Measurements from ENCODE around the gene GPR84. TPM values are rescaled to one million over a fixed set of nuclear protein-coding genes. Genes with fewer than 3 reads are reported as not detected.
A peak's percentile ranks its signal among the peaks of the same experiment; 100 is the strongest.

The GPR84 gene
- total and polyA plus RNA-seq, 9 of the 15 experiments (the other 6 are each of a cell fraction or from before 2014, with no cell fraction given) = 0.07 to 0.18 (median 0.11) TPM; not detected in 5

DNA sequence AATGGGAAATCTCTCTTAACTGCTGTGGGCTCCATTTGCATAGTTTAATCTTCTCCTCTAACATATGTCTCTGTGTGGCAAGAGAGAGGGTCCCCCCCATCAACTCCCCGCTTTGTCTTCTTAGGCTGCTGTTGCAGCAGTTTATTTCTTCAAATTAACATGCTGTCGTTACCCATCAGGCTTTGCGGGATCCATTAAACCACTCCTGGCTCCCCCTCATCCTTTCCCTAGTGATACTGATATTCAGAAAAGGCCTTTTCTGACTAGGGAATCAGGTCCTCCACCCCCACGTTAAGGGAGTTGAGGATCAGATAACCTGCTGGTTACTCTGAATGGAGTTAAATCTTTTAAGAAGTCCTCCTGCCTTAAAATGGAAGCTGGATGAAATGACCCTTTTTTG lies 15.2 kb downstream of the GPR84 start:
- no peak overlapping the region for H2AFZ ChIP-seq (ENCODE audit: low read depth, low read length)
- H4K20me1 ChIP-seq (replicated peaks; ENCODE audit: control insufficient read depth, insufficient read depth, low read length) = no peaks in the 10 kb centered on the region
- H3K36me3 ChIP-seq (ENCODE audit: control insufficient read depth, insufficient read depth, low read length) = peaks cover 76% of the 10 kb centered on the region
- no peak overlapping the region for H3K4me2 ChIP-seq (ENCODE audit: insufficient read depth, low read length)
- ATAC-seq (no peak), FAIRE-seq (no peak), DNase-seq (ENCODE audit: extremely low read depth in 1 of 4, low spot score in 3 of 4) (no peak)
- in situ Hi-C loops (cut with MboI) (no loop called here), intact Hi-C loops (cut with micrococcal nuclease) (no loop called here)
- H3K4me1 ChIP-seq (replicated peaks in 1 of 2; ENCODE audit: control insufficient read depth in 2 of 2, insufficient read depth in 2 of 2, low read length in 2 of 2) = peaks cover 26 to 34% of the 10 kb centered on the region in 2 experiments
- POLR2A ChIA-PET = interaction anchor here (0.6 to 5.6 kb wide), 4 partner anchors 10 to 56 kb away, joined by 3 to 43 read pairs (median 6); no protein-coding TSS in a partner anchor
- H3K79me2 ChIP-seq (ENCODE audit: control insufficient read depth, insufficient read depth, low read length) = no peaks in the 10 kb centered on the region
- BruUV-seq (replicated peaks) = no TSS peak
- H3K9me3 ChIP-seq (replicated peaks; ENCODE audit: control insufficient read depth, insufficient read depth, low read depth, low read length) = no peaks in the 10 kb centered on the region
- H3K27ac ChIP-seq (ENCODE audit: extremely low read depth, low read depth, low read length) = no peak overlapping the region
- H3K4me3 ChIP-seq = no peak overlapping the region
- no peaks in the 10 kb centered on the region for H3K27me3 ChIP-seq (ENCODE audit: control insufficient read depth in 2 of 2, insufficient read depth in 2 of 2, low read length in 2 of 2)
- H3K9ac ChIP-seq (ENCODE audit: insufficient read depth in 1 of 2, low read depth in 2 of 2, low read length in 2 of 2) = no peak overlapping the region
- H3K9me1 ChIP-seq (ENCODE audit: control insufficient read depth, insufficient read depth, low read length) = no peaks in the 10 kb centered on the region
- TF ChIP-seq, protein P1, sequence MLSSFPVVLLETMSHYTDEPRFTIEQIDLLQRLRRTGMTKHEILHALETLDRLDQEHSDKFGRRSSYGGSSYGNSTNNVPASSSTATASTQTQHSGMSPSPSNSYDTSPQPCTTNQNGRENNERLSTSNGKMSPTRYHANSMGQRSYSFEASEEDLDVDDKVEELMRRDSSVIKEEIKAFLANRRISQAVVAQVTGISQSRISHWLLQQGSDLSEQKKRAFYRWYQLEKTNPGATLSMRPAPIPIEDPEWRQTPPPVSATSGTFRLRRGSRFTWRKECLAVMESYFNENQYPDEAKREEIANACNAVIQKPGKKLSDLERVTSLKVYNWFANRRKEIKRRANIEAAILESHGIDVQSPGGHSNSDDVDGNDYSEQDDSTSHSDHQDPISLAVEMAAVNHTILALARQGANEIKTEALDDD (IDR thresholded peaks at IDR 0.05) = peak; percentile 80
- no peak for TF ChIP-seq RAD21 (CRISPR knock-in tag; conservative IDR thresholded peaks at IDR 0.05 in 1 of 2, IDR thresholded peaks at IDR 0.05 in 1 of 2)
- 53% methylated on average over 4 of the region's 4 CpGs for WGBS (ENCODE audit: insufficient coverage, low coverage, missing lambda C conversion rate)
- CTCF ChIA-PET (ENCODE audit: low intra/inter-chr PET ratio) = interaction anchor here (0.9 kb wide), 1 partner anchor 12 kb away, joined by 3 read pairs; no protein-coding TSS in a partner anchor

Data from K562 (cell line).